OCI-LY3 (cell line): Measurements from ENCODE around the gene AGAP5.
A peak's percentile ranks its signal among the peaks of the same experiment; 100 is the strongest.

Experiments
- H2AFZ ChIP-seq: fragments of 200-600, 300-600 bp; shearing (Covaris generic); 2 replicates; pipeline ENCODE4 v1.6.0; 2014; ENCODE audit warnings: antibody characterized with exemption, low read depth, low read length
- H3K27ac ChIP-seq: fragments of 200-600, 300-600 bp; sonication (generic); 2 replicates; pipeline ENCODE4 v1.5.1; 2014; ENCODE audit warnings: mild to moderate bottlenecking, low read length, moderate library complexity, mixed read lengths
- H3K27me3 ChIP-seq: fragments of 200-600, 300-600 bp; sonication (generic); 2 replicates; pipeline ENCODE4 v1.6.1; 2014; ENCODE audit warnings: low read depth, low read length, mixed read lengths
- H3K36me3 ChIP-seq: fragments of 200-600, 300-600 bp; sonication (generic); replicated peaks from 2 replicates; pipeline ENCODE3; 2014; ENCODE audit warnings: low read depth, low read length, mixed read lengths
- H3K4me1 ChIP-seq: fragments of 300-600, 200-600 bp; sonication (generic); 2 replicates; pipeline ENCODE4 v1.6.1; 2014; ENCODE audit warnings: low read length, mixed read lengths
- H3K4me2 ChIP-seq: fragments of 200-600, 300-600 bp; sonication (generic); 2 replicates; pipeline ENCODE4 v1.6.1; 2014; ENCODE audit warnings: low read length, mixed read lengths
- H3K4me3 ChIP-seq: fragments of 300-600, 200-600 bp; sonication (generic); 2 replicates; pipeline ENCODE4 v1.5.1; 2014; ENCODE audit warnings: antibody characterized with exemption, mild to moderate bottlenecking, low read length, moderate library complexity
- H3K79me2 ChIP-seq: fragments of 300-600, 200-600 bp; shearing (Covaris generic); 2 replicates; pipeline ENCODE4 v1.6.1; 2014; ENCODE audit warnings: mild to moderate bottlenecking, low read length, mixed read lengths
- H3K9ac ChIP-seq: fragments of 300-600, 200-600 bp; shearing (Covaris generic); 2 replicates; pipeline ENCODE4 v1.6.0; 2014; ENCODE audit warnings: mild to moderate bottlenecking, low read length, moderate library complexity
- H3K9me3 ChIP-seq: fragments of 200-600, 300-600 bp; shearing (Covaris generic); 2 replicates; pipeline ENCODE4 v1.6.1; 2014; ENCODE audit warnings: low read length, mixed read lengths; ENCODE audit not compliant: insufficient read depth
- H4K20me1 ChIP-seq: fragments of 200-600, 300-600 bp; sonication (generic); 2 replicates; pipeline ENCODE4 v1.6.1; 2016; ENCODE audit warnings: low read length, mixed read lengths; ENCODE audit not compliant: insufficient read depth
- EZH2phosphoT487 ChIP-seq: fragments of 200-600 bp; shearing (Covaris generic); IDR thresholded peaks from 2 replicates; pipeline ENCODE4 v1.6.1; 2018; ENCODE audit warnings: antibody characterized with exemption, mixed run types, low read depth
- TF ChIP-seq, protein P1 (sequence below): fragments of 200-600, 300-600 bp; sonication (generic); IDR thresholded peaks from 2 replicates; pipeline ENCODE4 v1.5.1; 2014; ENCODE audit warnings: antibody characterized with exemption, low read length, low read depth

AGAP5 gene

DNA sequence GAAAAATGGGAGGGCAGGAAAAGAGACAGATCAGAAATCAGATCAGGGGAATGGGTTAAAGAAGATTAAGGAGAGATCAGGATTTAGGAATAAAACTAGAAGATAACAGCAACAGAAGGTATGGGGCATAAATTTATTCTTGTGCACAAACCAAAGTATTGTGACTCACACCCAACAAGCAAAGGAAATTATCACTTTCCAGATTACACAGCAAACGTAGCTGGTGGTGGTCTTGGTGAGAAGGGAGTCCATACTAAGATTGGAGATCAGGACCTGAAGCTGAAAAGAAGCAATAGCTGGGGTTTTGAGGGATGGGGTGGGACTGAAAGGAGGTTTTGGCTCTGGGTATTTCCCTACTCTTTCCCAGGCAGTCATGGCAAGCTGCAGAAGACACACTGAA, 53.1 kb downstream of the AGAP5 start:
- Histone ChIP-seq H3K27ac (no peak overlapping the region), H3K4me2 (peak overlapping the region; percentile 42), H3K36me3 (no peaks in the 10 kb centered on the region), H3K9ac (no peak overlapping the region), H3K4me1 (peaks cover 16% of the 10 kb centered on the region), H3K9me3 (no peaks in the 10 kb centered on the region), H3K79me2 (no peaks in the 10 kb centered on the region), H2AFZ (peak overlapping the region; percentile 76), H4K20me1 (no peaks in the 10 kb centered on the region), H3K27me3 (no peaks in the 10 kb centered on the region), H3K4me3 (no peak overlapping the region)
- TF ChIP-seq, protein P1, sequence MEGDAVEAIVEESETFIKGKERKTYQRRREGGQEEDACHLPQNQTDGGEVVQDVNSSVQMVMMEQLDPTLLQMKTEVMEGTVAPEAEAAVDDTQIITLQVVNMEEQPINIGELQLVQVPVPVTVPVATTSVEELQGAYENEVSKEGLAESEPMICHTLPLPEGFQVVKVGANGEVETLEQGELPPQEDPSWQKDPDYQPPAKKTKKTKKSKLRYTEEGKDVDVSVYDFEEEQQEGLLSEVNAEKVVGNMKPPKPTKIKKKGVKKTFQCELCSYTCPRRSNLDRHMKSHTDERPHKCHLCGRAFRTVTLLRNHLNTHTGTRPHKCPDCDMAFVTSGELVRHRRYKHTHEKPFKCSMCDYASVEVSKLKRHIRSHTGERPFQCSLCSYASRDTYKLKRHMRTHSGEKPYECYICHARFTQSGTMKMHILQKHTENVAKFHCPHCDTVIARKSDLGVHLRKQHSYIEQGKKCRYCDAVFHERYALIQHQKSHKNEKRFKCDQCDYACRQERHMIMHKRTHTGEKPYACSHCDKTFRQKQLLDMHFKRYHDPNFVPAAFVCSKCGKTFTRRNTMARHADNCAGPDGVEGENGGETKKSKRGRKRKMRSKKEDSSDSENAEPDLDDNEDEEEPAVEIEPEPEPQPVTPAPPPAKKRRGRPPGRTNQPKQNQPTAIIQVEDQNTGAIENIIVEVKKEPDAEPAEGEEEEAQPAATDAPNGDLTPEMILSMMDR = no peak
- TF ChIP-seq EZH2phosphoT487 = no peak

DNA sequence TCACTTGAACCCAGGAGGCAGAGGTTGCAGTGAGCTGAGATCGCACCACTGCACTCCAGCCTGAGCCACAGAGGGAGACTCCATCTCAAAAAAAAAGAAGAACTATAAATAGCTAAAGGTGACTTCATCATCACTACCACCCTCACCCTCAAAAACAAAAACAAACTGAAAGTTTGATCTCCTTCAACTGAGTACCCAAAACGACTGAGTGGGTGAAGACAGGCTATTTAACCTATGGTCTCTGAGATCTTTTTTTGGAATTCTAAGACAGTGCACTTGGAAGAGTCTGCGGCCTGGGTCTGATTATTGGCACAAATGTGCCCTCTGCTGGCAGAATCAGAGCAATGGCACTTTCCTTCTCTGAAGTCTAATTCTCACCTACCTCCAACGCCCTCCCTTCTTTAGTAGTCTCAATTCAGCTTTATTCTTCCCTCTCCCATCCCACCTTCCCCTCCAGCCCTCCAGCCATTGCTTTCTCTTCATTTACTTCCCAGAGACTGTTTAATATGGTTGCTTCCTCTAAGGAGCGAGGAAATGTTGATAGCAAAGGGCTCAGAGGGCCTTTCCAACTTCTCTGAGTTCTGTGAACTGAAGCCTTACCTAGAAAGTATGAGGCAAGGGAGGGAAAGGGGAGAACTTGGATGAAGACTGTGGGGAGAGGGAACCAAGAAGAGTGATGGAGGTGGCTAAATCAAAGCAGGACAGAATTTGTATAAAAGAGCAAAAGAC, 53.7 kb downstream of the AGAP5 start:
- no peaks in the 10 kb centered on the region for H4K20me1 ChIP-seq
- H3K4me2 ChIP-seq = peak overlapping the region; percentile 75
- H3K9me3 ChIP-seq = no peaks in the 10 kb centered on the region
- peak overlapping the region; percentile 69; the same call in 1 of the 2 replicates for H2AFZ ChIP-seq
- peak overlapping the region; percentile 54; the same call in 1 of the 2 replicates for H3K4me3 ChIP-seq
- H3K4me1 ChIP-seq = peaks cover 14% of the 10 kb centered on the region
- H3K27me3 ChIP-seq = no peaks in the 10 kb centered on the region
- H3K27ac ChIP-seq = no peak overlapping the region
- TF ChIP-seq, protein P1 = peak; percentile 84
- TF ChIP-seq EZH2phosphoT487 = no peak
- no peaks in the 10 kb centered on the region for H3K36me3 ChIP-seq
- no peak overlapping the region for H3K9ac ChIP-seq
- H3K79me2 ChIP-seq = no peaks in the 10 kb centered on the region

DNA sequence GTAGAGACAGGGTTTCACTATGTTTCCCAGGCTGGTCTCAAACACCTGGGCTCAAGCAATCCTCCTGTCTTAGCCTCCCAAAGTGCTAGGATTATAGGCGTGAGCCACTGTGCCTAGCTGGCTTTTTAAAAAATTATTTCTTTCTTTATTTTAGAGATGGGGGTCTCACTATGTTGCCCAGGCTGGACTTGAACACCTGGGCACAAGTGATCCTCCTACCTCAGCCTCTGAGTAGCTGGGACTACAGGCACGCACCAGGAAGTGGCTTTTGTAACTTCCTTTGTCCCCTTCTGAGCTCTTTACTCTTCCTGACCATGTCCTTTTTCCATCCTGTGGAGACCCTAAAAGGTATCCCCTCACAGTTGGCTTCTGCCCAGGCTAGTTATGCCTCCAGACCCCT, 54.5 kb downstream of the AGAP5 start:
- Histone ChIP-seq H3K27me3 (no peaks in the 10 kb centered on the region), H3K27ac (no peak overlapping the region), H3K9me3 (no peaks in the 10 kb centered on the region), H3K79me2 (no peaks in the 10 kb centered on the region), H3K4me3 (no peak overlapping the region), H3K36me3 (no peaks in the 10 kb centered on the region), H4K20me1 (no peaks in the 10 kb centered on the region), H3K4me2 (no peak overlapping the region), H3K4me1 (peaks cover 14% of the 10 kb centered on the region), H2AFZ (peak overlapping the region; percentile 75; the same call in 1 of the 2 replicates), H3K9ac (no peak overlapping the region)
- TF ChIP-seq, protein P1 = no peak
- no peak for TF ChIP-seq EZH2phosphoT487

DNA sequence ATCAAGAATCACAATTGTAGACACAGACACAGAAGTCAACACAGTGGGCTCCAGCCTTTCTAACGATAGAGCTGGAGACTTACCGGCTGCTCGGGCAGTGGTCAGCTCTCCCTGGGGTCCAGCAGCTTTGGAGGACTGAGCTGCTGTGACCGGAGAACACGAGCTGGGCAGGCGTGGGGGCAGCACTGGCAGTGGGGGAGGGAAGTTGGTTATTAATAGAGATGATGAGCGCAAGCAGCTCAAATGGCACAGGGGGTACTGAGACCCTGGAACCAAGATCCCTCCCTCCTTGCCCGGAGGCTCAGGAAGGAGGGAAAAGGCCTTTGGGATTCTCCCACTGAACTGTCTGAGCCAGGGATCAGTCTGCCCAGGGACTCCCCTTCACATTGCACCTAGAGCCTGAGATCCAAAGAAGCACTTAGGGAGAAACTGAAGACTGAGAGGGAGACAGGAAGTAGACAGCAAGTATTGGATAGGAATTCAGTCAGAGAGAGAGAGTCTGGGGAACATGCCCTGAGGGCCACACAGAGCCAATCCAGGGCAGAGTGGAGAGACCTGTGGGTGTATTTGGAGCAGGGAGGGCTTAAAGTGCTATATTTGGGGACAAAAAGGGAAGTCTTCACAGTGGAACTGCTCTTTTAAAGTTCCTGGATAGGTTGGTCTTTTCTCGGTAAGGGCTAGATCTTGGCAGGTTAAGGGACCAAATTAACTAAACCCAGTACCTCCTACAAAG, 56.4 kb downstream of the AGAP5 start, which contains the start of gene MYOZ1:
Gene MYOZ1, minus strand, starts transcription at position 147 of the 733 bp plus-strand sequence. CDS start 1,457 bp downstream, outside the sequence.
- Histone ChIP-seq H3K36me3 (no peaks in the 10 kb centered on the region), H3K9me3 (no peaks in the 10 kb centered on the region), H3K9ac (no peak within 1 kb of the TSS), H4K20me1 (no peaks in the 10 kb centered on the region), H3K4me1 (peaks cover 14% of the 10 kb centered on the region), H2AFZ (no peak within 1 kb of the TSS), H3K79me2 (no peaks in the 10 kb centered on the region), H3K27ac (no peak within 1 kb of the TSS), H3K4me3 (no peak within 1 kb of the TSS), H3K27me3 (no peaks in the 10 kb centered on the region), H3K4me2 (no peak within 1 kb of the TSS)
- TF ChIP-seq EZH2phosphoT487 = no peak
- TF ChIP-seq, protein P1 = no peak
